Measurements from ENCODE around the gene FOLR2.

- TF ChIP-seq CTCF (IDR thresholded peaks at IDR 0.05 in 4 of 5, conservative IDR thresholded peaks at IDR 0.05 in 1 of 5) (no peak), POLR2A (IDR thresholded peaks at IDR 0.05) (no peak)
Observed at GRCh38 chr11:72204886-72205285, 11.7 kb upstream of the FOLR2 start.

Data from gastrocnemius medialis (tissue), 4 donors.